BE2C (cell line): Measurements from ENCODE around the gene MID1.

Experiments used
- DNase-seq: peaks from one replicate; pipeline ENCODE4 v3.0.0-alpha.2; 2020
- H3K27me3 ChIP-seq: fragments of 250-450 bp; sonication (Bioruptor Pico); 2 replicates; pipeline ENCODE4 v1.5.1; 2020; ENCODE audit warnings: mild to moderate bottlenecking
- H3K36me3 ChIP-seq: fragments of 250-450 bp; sonication (Bioruptor Pico); 2 replicates; pipeline ENCODE4 v1.5.1; 2020; ENCODE audit warnings: mild to moderate bottlenecking
- H3K4me1 ChIP-seq: fragments of 250-450 bp; sonication (Bioruptor Pico); 2 replicates; pipeline ENCODE4 v1.5.1; 2020
- H3K4me3 ChIP-seq: 2 replicates; pipeline ENCODE4 v1.5.1; 2011; ENCODE audit warnings: low read depth, low read length
- H3K9me3 ChIP-seq: fragments of 250-450 bp; sonication (Bioruptor Pico); 2 replicates; pipeline ENCODE4 v1.5.1; 2020
- TF ChIP-seq, protein P1 (sequence below): IDR thresholded peaks from 2 replicates; pipeline ENCODE4 v1.5.1; 2012; ENCODE audit warnings: mild to moderate bottlenecking, low read depth, low read length

The MID1 gene

DNA sequence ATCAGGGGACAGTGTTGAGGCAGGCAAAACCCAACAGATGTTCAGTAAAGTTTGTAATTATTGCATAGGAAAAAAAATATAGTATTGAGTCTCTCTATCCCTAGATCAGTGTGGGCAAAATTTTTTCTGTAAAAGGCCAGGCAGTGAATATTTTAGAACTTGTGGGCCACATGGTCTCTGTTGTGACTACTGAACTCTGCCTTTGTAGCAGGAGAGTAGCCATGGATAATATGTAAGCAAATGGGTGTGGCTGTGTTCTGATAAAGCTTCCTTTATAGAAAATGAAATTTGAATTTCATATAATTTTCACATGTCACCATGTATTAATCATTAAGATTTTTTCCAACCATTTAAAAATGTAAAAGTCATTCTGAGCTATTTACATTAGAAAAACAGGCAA is 193.1 kb downstream of the MID1 start:
- TF ChIP-seq, protein P1, sequence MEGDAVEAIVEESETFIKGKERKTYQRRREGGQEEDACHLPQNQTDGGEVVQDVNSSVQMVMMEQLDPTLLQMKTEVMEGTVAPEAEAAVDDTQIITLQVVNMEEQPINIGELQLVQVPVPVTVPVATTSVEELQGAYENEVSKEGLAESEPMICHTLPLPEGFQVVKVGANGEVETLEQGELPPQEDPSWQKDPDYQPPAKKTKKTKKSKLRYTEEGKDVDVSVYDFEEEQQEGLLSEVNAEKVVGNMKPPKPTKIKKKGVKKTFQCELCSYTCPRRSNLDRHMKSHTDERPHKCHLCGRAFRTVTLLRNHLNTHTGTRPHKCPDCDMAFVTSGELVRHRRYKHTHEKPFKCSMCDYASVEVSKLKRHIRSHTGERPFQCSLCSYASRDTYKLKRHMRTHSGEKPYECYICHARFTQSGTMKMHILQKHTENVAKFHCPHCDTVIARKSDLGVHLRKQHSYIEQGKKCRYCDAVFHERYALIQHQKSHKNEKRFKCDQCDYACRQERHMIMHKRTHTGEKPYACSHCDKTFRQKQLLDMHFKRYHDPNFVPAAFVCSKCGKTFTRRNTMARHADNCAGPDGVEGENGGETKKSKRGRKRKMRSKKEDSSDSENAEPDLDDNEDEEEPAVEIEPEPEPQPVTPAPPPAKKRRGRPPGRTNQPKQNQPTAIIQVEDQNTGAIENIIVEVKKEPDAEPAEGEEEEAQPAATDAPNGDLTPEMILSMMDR: no peak
- H3K36me3 ChIP-seq: no peaks in the 10 kb centered on the region
- no peak for DNase-seq
- no peaks in the 10 kb centered on the region for H3K27me3 ChIP-seq
- H3K4me1 ChIP-seq: no peaks in the 10 kb centered on the region
- H3K9me3 ChIP-seq: no peaks in the 10 kb centered on the region
- no peak overlapping the region for H3K4me3 ChIP-seq

DNA sequence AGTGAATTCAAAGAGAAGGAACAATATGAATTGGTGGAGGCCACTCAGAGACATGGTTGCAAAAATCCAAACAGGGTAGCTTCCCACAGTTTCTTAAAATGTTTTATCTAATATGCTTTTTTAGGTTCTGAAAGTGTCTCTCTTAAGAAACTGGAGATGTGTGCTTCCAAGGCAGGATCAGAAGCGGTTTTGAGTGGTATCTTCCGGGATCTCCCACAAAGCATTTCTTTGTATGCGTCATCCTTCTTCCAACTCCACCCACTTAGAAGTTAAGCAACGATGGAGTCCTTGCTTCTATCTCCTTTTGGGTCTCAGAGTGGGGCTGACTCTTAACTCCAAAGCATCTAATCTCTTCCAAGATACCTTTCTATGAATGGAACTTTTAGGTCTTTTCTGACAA is 196.7 kb downstream of the MID1 start:
- DNase-seq: no peak
- Histone ChIP-seq H3K36me3 (no peaks in the 10 kb centered on the region), H3K4me1 (no peaks in the 10 kb centered on the region), H3K27me3 (no peaks in the 10 kb centered on the region), H3K4me3 (no peak overlapping the region), H3K9me3 (no peaks in the 10 kb centered on the region)
- TF ChIP-seq, protein P1: no peak

DNA sequence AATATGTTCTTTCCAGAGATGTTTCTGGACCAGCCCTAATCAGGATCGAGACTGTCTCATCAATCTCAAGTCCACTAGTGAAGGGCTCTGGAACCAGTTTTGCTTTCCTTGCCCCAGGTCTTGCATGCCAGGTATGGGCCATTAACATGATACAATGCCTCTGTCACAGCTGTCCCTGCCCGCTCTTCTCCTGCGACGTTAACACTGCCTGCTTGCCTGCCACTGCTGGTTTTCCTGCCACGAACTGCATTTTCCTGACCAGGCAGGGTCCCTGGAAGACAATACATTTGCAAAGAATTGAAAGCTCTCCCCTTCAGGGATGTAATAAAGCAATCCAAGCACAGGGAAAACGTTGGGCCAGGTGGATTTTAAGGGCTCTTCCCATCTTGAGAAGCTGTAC is 200.3 kb downstream of the MID1 start:
- no peak for DNase-seq
- Histone ChIP-seq H3K27me3 (no peaks in the 10 kb centered on the region), H3K36me3 (no peaks in the 10 kb centered on the region), H3K4me1 (no peaks in the 10 kb centered on the region), H3K9me3 (no peaks in the 10 kb centered on the region), H3K4me3 (no peak overlapping the region)
- TF ChIP-seq, protein P1: no peak

DNA sequence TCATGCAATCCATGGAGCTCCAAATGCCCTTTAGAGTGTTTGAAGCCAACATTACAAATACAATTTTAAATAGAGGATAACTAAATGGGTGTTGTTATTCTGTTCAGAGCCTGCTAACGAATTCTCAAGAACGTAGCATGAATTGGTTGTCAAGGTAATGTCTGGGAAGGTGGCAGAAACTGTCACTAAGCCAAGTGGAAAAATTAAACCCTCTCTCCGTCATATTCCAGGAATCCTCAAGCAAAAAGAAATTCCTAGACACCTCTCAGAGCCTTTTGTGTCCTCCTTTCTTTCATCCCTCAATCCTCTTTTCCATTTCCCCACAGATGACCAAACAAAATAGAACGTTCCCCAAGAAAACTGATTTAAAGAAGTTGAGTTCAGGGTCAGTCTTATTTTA is 204.0 kb downstream of the MID1 start:
- Histone ChIP-seq H3K36me3 (no peaks in the 10 kb centered on the region), H3K4me3 (no peak overlapping the region), H3K9me3 (no peaks in the 10 kb centered on the region), H3K27me3 (no peaks in the 10 kb centered on the region), H3K4me1 (no peaks in the 10 kb centered on the region; the same call in 1 of the 2 replicates)
- TF ChIP-seq, protein P1: no peak
- no peak for DNase-seq

DNA sequence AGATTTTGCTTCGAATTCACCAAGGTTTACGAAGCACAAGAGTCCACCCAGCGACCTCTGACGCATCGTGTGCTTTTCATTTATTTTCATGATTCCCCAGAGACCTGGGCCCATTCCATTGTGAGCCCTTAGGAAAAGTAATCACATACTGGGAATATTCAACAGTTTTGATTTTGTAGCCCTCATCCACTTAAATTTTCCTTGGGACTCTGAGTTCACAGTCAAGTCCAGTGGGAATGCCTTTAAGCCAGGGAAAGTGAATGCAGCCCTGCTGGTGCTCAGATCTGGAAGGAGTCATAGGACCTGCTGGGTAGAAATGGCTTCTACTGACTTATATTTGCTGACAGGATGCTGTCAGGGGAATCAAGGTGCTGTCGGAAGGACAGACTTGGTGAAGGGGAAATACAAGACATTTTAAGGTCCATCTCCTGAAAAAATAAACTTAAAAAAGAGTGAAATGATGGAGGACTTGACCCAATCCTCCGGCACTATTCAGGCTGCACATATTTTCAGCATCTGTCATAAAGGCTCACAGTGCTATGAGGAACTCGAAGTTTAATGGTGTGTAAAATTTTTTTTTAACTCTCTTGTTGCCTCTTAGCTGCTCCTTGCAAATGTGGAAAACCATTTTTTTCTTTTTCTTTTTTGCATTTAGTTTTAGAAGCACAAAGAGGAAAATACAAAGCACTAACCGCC is 204.9 kb downstream of the MID1 start:
- DNase-seq: no peak
- TF ChIP-seq, protein P1: no peak
- H3K36me3 ChIP-seq: no peaks in the 10 kb centered on the region
- H3K9me3 ChIP-seq: no peaks in the 10 kb centered on the region
- no peaks in the 10 kb centered on the region for H3K27me3 ChIP-seq
- H3K4me1 ChIP-seq: no peaks in the 10 kb centered on the region; the same call in 1 of the 2 replicates
- no peak overlapping the region for H3K4me3 ChIP-seq

DNA sequence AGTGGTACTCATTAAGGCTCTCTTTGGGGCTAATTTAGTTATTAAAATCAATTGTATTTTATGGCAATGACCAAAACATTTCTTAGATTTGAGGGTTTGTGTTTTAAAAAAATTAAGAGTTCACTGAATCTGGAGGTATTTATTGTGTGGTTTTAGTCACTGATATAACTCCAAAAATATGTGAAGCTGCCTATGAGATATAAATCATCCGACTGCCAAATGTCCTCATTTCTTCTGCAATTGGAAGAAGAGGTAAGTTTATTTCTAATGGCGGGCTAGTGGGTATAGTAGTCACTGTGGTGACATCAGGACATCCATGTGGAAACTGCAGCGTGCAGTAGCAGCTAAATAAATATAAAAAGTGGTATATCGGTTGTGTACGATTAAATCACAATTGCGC is 205.5 kb downstream of the MID1 start:
- H3K4me1 ChIP-seq: no peaks in the 10 kb centered on the region; the same call in 1 of the 2 replicates
- TF ChIP-seq, protein P1: no peak
- no peaks in the 10 kb centered on the region for H3K36me3 ChIP-seq
- H3K9me3 ChIP-seq: no peaks in the 10 kb centered on the region
- H3K4me3 ChIP-seq: no peak overlapping the region
- DNase-seq: no peak
- no peaks in the 10 kb centered on the region for H3K27me3 ChIP-seq
